HG02981 (cell line): ENCODE measurements around the gene EPHB2.

ENCODE experiments used
- ATAC-seq: cut with Tn5 transposase; IDR thresholded peaks from one replicate; pipeline ENCODE4 v1.9.1; 2021; ENCODE audit warnings: mild to moderate bottlenecking, moderate library complexity; ENCODE audit not compliant: unreplicated experiment

EPHB2 gene

DNA sequence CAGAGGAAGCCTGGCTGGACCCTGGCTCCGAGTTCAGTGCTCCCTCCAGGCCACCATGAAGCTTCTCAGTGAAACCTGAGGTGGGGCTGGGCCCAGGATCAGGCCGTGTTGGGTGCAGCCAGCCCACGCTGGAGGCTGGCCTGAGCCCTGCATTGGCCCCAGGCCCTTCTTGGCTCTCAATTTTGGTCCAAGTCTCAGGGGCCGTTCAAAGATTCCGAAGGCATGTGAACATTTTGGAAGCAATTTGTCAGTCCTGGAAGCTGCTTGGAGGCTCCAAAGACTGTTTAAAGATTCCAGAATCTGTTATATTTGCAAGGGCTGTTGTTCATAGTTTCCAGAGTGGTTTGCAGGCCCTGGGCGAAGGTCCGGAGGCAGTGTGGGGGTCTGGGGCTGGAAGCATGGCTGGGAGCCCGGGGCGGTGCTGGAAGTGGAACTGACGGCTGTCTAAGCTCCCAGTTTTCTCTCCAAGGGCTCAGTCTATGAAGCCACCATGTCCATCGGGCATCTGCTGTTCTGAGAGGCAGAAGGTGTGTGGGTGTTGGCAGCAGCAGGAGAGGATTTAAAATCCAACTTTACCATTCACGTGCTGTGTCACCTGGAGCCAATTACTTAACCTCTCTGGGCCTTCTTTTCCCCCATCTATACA lies 104.9 kb downstream of the EPHB2 start:
- no peak for ATAC-seq

DNA sequence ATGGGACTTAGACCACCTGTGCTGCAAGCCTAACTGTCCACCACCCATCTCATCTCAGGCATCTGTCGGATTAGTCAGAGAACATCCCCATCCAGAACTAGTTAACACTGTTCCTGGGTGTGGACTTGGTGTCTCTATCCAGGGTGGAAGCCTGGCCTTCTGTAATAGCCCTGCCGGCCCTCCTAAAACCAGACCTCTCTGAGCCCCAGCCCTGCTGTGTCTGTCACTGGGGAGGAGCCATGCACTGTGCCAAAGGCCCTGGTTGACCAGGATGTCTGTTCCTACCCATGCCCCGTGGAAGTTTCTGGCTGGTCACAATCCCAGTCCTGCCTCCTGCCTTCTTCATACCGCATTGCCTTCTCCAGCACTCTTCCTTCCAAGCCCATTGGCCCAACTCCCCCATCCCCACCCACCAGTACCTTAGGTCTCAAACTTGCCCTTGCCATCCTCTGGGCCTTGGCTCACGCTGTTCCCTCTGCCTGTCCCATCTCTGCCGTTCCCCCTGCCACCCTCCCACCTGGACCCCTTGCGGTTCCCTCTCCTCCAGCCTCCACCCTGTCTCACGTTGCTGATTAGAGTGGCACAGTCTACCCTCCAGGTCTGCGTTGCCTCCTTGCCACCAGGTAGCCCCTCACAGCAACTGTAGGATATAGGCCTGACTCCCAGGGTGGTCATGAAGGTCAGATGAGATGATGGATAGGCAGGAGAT lies 105.6 kb downstream of the EPHB2 start:
- ATAC-seq: no peak

DNA sequence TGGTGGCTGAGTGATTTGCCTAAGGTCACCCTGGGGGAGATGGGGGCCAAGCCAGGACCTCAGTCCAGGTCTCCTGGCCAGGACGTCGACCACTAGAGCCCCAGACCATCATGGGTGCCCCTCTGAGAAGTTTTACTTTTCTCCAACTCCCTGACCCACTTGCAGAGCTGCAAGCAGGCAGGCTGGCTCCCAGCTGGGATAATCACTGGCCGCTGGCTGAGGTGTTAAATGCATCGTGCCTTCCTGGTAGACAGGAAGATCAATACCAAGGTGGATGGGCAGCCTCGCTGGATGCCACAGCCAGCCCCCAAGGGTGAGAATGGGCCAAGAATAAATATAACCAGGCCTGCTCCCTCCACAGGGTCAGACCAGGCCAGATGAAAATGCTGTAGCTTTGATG lies 106.2 kb downstream of the EPHB2 start:
- ATAC-seq: no peak

DNA sequence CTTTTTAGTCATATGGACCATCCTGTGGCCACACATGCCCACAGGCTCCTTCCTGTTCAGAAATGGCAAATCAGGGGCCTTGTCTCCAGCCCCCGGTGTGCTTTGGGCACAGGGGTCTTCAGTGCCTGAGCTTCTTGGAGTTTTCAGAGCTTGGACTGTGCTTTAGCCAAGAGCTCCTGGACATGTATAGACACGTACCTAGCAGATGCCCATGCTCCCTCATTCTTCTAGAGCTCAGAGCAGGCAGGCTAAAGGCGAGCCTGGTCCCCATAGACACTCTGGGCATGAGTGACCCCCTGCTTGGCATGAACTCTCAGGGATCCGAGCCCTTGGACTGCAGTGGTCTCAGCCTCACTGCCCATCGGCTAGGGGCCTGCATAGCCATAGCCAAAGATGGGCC lies 106.8 kb downstream of the EPHB2 start:
- no peak for ATAC-seq

DNA sequence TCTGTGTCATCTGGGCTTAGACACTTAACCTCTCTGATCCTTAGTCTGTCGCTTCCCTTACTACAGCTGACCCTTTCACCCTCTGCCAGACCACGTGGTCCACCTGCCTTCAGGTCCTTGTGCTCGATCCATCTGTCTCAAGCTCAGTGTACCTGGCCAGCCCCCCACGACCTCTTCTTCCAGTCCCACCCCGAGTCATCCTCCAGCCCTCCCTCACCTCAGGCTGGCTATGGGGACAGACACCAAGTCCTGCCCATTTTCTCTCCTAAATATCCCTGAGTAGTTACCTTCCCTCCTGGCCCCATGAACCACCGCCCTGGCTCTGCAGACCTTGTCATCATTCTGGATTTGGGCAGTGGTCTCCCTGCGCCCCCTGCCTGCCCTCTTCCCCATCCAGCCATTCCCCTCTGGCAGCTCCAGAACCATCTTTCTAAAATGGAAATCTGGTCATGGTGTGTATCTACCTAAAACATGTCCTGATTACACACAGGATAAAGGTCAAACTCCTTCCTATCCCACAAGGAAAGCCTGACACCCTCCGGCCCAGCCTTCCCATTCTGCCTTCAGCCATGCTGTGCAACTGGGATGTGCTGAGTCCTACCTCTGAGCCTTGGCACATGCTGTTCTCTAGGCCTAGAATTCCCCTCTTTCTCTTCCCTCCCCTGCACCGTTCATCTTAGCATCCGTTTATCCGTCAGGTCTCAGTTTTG lies 107.6 kb downstream of the EPHB2 start:
- ATAC-seq: no peak

DNA sequence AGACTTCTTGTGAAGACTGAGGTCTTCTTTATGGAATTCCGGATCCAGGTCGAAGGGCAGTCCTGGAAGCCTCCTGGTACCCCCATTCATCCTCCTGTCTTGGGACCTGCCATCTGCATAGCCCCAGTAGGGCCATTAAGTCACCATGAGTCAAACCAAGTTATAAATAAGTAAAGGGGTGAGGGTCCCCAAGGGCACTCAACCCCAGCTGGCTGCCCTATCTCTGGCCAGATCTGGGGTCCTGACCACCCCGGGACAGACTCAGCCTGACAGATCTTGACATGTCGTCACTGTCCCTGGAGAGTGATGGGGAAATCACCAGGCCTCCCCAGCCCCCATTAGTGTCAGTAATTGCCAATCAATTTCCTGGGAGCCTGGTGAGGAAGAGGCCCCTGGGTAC lies 108.7 kb downstream of the EPHB2 start:
- no peak for ATAC-seq

DNA sequence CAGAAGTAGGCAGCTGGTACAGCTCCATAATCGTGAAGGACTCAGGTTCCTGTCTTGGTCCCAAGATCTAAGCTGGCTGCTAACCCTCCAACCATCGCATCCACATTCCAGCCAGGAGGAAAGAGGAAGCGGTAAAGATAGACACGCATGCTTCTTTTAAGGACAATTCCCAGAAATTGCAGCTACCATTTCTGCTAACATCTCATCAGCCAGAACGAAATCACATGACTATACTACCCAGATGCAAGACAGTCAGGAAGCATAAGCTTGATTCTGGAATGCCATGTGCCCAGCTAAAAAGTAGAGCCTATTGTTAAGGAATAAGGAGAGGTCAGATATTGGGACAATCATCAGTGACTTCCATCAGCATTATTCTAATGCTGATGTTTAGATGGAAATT lies 110.4 kb downstream of the EPHB2 start:
- ATAC-seq: no peak

DNA sequence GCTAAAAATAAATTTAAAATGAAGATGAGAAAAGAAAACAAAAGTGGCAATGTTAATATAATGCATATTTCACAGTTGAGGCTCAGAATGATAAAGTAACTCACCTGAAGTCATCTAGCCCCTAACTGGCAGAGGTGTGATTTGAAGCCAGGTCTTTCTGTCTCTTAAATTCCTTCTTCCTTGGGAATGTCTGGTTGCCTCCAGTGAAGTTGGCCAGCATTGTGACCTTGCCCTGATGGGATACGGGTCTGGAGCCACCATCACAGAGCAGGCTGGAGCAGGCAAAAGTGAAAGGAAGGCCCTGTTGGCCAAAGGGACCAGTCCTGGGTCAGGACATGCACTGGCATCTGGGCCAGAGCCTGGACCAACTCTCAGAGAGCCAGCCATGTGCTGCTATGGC lies 111.7 kb downstream of the EPHB2 start:
- no peak for ATAC-seq

DNA sequence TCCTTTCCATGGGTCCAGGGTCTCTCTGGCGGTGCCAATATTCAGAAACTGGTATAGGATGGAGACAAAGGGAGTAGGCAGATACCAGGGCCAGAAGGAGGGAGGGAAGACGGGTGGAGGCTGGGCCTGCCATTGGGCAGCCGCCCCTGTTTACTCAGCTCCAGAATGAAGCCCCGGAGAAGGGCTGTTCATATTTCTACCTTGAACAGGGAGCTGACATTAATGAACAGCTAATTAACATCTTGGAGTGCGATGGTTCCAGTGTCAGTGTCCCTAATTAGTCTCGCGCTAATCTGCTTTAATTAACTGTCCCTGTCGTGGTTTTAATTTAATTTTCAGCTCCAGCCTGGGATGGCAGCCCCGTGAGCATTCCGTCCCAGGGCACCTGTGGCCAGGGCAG lies 113.8 kb downstream of the EPHB2 start:
- ATAC-seq: no peak

DNA sequence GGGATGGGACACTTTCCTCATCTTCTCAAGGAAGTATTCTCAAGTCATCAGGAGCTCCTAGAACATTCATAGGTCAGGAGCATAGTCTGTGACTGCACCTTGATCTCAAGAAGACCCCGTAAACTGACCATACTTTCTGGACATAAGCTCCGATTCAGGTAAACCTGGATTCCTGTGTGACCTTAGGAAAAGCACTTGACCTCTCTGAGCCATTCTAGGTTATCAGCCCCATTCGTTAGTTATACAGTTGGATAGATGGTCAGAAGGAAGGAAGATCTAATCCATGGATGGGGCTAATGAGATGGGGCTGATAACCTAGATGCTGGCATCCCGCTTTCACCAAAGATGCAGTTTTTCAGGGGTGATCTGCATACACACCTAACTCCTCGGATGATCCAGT lies 114.3 kb downstream of the EPHB2 start:
- ATAC-seq: no peak

DNA sequence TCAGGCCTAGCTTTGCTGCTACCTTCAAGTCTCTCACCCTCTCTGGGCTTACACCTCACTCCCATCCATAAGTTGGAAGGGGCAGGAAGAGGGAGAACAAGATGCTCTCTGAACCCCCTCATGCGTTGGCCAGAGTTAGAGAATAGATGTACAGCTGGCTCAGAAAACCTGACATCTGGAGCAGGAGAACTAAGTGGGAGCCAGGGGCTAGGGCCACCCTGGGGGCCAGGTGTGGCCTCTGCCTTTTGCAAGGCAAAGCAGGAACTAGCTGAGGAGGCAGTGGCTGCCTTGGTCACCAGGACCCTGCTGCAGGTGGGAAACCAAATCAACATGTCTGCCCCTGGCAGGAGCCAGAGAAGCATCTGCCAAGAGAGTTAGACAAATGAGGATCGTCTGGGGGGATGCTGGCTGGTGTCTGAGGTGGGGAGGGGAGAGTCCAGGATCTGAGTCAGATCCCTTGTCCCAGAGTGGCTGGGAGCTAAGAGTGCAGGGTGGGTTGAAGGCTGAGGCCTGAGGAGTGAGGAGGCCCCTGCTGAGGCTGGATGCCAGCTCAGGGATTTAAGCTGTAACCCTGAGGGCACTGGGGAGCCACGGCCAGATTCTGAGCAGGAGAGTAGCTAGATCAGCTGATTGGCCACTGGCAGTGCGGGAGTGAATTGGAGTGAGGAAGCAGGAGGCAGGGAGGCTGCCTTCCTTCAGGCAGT lies 115.0 kb downstream of the EPHB2 start:
- no peak for ATAC-seq

DNA sequence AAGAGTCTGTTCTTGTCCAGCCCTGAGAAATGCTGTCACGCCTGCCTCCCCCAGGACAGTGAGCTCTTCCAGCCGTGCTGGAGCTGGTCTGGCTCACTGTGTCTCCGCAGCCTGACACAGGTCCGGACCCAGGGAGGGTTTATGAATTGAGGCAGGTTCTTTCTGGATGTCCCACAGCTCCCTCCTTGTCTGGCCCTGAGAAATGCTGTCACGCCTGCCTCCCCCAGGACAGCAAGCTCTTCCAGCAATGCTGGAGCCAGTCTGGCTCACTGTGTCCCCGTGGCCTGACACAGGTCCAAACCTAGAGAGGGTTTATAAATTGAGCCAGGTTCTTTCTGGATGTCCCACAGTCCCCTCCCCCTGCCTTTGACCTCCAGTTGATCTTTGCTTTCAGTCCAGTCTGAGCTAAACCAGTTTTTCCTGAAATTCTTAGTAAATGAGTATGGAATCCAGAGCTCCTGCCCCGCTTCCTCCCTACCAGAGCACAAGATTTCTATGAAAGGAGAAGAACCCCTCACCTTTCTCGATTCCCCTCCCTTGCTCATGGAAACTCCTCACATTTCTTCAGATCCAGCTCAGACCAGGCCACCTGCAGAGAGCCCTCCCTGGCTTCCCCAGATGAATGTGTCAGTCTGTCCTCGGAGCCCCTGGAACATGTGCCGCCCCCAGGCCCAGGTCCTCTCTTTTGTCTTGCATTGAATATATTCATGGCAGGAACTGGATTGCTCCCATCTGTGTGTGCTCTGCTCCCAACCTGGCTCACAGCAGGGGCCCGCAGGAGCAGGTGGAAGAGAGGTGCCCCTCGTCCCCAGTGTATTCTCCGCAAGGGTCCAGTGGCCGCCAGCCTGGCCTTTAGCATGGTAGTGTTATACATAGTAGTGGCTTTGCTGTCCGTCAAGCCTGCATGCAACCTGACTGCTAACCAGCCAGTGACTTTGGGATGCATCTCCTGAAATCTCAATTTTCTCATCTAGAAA lies 116.3 kb downstream of the EPHB2 start:
- no peak for ATAC-seq

DNA sequence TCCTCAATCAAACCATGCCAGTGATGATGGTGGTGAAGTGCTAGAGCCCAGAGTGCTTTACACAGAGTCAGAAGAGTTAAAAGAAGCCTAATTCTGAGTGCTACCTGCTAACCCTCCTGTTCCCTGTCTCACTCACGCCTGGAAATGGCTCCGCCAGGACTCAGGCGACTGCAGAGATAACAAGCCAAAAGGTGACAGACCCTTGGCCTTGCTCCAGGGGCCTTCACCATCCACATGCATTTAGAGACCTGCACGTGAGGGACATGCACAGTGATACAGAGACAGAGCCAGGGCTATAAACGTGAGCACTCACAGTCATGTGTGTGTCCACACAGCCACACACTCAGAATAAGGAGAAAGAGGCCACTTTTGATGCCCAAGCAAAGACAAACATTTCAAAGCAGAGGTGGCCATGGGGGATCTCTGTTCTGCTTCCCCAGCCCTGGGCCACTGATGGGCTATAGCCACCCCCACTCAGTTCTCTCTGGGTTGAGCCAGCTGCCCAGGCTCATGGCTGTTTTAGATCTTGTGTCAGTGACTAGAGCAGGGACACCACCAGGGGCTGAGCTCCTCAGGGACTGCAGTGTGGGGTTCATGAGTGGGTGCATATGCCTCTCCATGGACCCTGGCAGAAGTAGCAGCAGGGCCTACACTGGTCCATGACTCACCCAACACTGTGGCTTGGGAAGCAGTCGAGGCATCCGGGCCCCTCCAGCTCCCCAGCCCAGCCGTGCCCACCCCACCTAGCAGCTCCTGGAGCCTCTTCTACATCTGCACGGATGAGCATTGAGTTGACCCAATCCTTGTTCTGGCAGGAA lies 117.2 kb downstream of the EPHB2 start:
- no peak for ATAC-seq

DNA sequence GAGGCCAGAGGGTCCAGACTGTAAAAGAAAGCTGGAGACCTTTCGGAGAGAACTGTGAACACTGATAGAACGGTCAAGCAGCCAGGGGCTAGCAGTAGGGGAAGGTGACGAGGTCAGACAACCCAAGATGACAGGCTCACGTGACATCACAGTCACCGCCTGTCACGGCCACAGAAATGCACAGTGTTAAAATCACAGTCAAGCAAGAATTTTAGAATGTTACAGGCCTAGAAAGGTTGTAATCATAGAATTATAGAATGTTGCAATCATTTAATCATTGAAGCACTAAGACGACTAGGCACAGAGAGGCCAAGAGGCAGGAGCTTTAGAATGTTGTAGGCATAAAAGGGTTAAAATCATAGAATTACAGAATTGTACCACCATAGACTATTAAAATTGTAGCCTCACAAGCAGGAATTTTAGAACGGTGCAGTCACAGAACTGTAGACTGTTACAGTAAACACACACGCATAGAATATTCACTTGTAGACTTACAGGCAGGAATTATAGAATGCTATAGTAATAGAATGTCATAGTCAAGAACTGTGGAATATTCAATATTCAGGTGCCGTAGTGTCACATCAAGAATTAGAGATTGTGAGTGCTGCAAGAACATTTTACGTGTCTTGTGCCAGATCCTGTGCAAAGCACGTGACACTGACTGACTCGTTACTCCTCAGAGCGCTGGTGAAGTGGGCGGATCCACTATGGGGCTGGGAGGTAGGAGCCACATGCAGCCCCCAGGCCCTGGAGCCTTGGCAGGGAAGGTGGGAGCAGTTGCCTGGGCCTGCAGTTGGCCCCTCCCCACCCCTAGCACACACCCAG lies 118.1 kb downstream of the EPHB2 start:
- ATAC-seq: no peak

DNA sequence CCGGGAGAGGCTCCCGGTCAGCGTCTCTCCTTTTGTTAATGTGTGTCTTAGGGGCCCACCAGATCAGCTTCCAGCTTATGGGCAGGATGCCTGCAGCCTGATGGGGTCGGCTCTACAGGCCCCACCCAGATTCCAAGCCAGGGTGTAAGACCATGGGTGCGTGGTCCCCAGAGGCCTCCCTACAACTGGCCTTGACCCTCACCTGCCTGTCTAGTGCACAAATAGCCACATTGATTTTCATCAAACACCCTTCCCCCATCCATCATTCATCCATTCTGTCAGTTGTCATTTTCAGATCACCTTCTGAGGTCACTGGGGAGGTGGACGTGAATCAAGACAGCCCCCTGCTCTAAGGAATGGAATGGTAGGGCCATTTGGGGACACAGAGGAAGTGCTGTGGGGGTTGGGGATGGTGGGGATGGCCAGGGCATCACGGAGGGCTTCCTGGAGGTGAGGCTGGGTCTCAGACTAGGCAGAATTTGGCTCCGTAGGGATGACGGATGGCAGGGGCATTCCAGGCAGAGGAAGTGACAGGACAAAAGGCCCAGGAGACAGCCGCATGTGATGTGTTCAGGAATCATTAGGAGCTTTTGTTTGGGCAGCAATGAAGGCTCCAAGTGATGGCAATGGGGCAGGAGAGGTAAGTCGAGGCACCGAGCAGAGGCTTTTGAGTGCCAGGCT lies 118.8 kb downstream of the EPHB2 start:
- ATAC-seq: no peak

DNA sequence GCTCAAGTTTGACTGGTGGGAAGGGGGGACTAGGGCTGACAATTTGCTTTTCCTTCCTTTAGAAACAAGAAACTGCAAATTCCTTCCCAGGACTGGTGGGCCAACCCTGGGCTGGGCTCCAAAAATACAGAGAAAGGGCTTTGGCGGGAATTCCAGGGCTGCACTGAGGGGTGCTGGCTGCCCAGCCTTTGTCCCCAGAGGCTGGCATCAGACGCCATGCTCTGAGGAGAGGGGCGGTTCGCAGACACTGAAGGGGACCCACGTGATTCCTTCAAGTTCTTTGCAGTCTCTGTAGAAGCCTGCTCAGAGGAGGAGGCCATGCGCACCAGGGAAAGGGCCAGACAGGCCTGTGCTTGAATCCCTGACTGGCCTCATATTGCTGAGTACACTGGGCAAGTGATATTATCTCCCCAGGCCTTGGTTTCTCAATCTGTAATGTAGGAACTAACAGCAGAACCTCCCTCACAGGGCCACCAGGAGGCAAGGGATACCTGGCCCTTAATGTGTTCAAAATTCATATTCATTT lies 119.5 kb downstream of the EPHB2 start:
- ATAC-seq: no peak

DNA sequence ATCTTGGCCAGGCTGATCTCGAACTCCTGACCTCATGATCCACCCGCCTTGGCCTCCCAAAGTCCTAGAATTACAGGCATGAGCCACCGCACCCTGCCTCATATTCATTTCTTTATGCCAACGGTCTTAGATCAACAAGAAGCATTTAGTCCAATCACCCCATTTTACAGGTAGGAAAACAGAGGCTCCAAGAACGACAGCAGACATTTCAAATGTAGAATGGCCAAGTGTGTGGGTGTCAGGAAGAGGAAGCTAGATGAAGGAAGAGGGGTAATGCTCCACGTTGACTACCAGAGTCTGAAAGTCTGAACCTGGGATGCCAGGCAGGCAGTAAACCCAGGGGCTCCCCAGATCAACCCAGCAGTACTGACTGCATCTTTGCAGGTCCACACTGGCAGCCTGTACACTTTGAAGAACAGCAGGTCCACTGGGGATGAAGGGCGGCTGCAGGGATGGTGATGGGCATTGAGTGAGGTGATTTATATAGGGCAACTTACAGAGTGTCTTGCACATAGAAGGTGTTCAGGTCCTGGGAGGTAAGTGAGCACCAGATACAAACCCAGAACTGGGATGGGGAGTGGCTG lies 120.2 kb downstream of the EPHB2 start:
- no peak for ATAC-seq
